ENCODE results near the gene NFIC.

NFIC gene

GRCh38 chr19:3323026-3323425 is 43.4 kb upstream of the NFIC start:
- no peak for DNase-seq
- H3F3A ChIP-seq (ENCODE audit: insufficient read depth, low read length), result no peaks in the 10 kb centered on the region
- H3K4me2 ChIP-seq (ENCODE audit: low read depth, low read length), result no peak overlapping the region
- no peak overlapping the region for H3K9ac ChIP-seq (ENCODE audit: low read length)
- no peaks in the 10 kb centered on the region for H3K9me2 ChIP-seq (replicated peaks; ENCODE audit: insufficient read depth, low read length)
- H3K4me3 ChIP-seq (ENCODE audit: low read length), result no peak overlapping the region
- H3K79me2 ChIP-seq (ENCODE audit: low read length), result no peaks in the 10 kb centered on the region
- no peak overlapping the region for H3K27ac ChIP-seq (ENCODE audit: low read length)
- no peak for TF ChIP-seq EZH2 (optimal IDR thresholded peaks at IDR 0.05; ENCODE audit: low read depth, low read length)
- TF ChIP-seq EZH2phosphoT487 (IDR thresholded peaks at IDR 0.05; ENCODE audit: low read length), result no peak
- TF ChIP-seq CTCF (IDR thresholded peaks at IDR 0.05; ENCODE audit: low read length), result no peak
- H3K4me1 ChIP-seq (ENCODE audit: low read length), result no peaks in the 10 kb centered on the region
- H3K36me3 ChIP-seq (replicated peaks; ENCODE audit: insufficient read depth, low read length), result no peaks in the 10 kb centered on the region
- H4K20me1 ChIP-seq (ENCODE audit: insufficient read depth, low read length), result no peaks in the 10 kb centered on the region
- peaks cover 65% of the 10 kb centered on the region for H3K27me3 ChIP-seq (replicated peaks; ENCODE audit: insufficient read depth, low read length)
- no peaks in the 10 kb centered on the region for H3K9me3 ChIP-seq (replicated peaks; ENCODE audit: insufficient read depth, low read length)
- no peak overlapping the region for H2AFZ ChIP-seq (ENCODE audit: low read length)

- Histone ChIP-seq H3K4me1 (ENCODE audit: low read length) (no peaks in the 10 kb centered on the region), H3K27ac (ENCODE audit: low read length) (no peak overlapping the region), H3K9me3 (replicated peaks; ENCODE audit: insufficient read depth, low read length) (no peaks in the 10 kb centered on the region), H3K79me2 (ENCODE audit: low read length) (no peaks in the 10 kb centered on the region), H3F3A (ENCODE audit: insufficient read depth, low read length) (no peaks in the 10 kb centered on the region), H3K9me2 (replicated peaks; ENCODE audit: insufficient read depth, low read length) (no peaks in the 10 kb centered on the region), H3K9ac (ENCODE audit: low read length) (no peak overlapping the region), H2AFZ (ENCODE audit: low read length) (no peak overlapping the region), H4K20me1 (ENCODE audit: insufficient read depth, low read length) (no peaks in the 10 kb centered on the region), H3K36me3 (replicated peaks; ENCODE audit: insufficient read depth, low read length) (no peaks in the 10 kb centered on the region), H3K27me3 (replicated peaks; ENCODE audit: insufficient read depth, low read length) (peaks cover 65% of the 10 kb centered on the region), H3K4me2 (ENCODE audit: low read depth, low read length) (no peak overlapping the region), H3K4me3 (ENCODE audit: low read length) (no peak overlapping the region)
- TF ChIP-seq EZH2 (optimal IDR thresholded peaks at IDR 0.05; ENCODE audit: low read depth, low read length), result no peak
- TF ChIP-seq CTCF (IDR thresholded peaks at IDR 0.05; ENCODE audit: low read length), result no peak
- TF ChIP-seq EZH2phosphoT487 (IDR thresholded peaks at IDR 0.05; ENCODE audit: low read length), result no peak
- no peak for DNase-seq
These were observed 42.7 kb upstream of the NFIC start for GRCh38 chr19:3323658-3324057.

- no peaks in the 10 kb centered on the region for H3K9me2 ChIP-seq (replicated peaks; ENCODE audit: insufficient read depth, low read length)
- no peaks in the 10 kb centered on the region for H3K4me1 ChIP-seq (ENCODE audit: low read length)
- H3K79me2 ChIP-seq (ENCODE audit: low read length), result no peaks in the 10 kb centered on the region
- H3K4me3 ChIP-seq (ENCODE audit: low read length), result no peak overlapping the region
- no peak for TF ChIP-seq EZH2 (optimal IDR thresholded peaks at IDR 0.05; ENCODE audit: low read depth, low read length)
- TF ChIP-seq EZH2phosphoT487 (IDR thresholded peaks at IDR 0.05; ENCODE audit: low read length), result no peak
- TF ChIP-seq CTCF (IDR thresholded peaks at IDR 0.05; ENCODE audit: low read length), result peak; percentile 92
- no peak overlapping the region for H3K9ac ChIP-seq (ENCODE audit: low read length)
- H3K36me3 ChIP-seq (replicated peaks; ENCODE audit: insufficient read depth, low read length), result no peaks in the 10 kb centered on the region
- H3K27me3 ChIP-seq (replicated peaks; ENCODE audit: insufficient read depth, low read length), result peaks cover 66% of the 10 kb centered on the region
- DNase-seq, result peak; percentile 44
- H3K4me2 ChIP-seq (ENCODE audit: low read depth, low read length), result no peak overlapping the region
- H3F3A ChIP-seq (ENCODE audit: insufficient read depth, low read length), result no peaks in the 10 kb centered on the region
- H3K9me3 ChIP-seq (replicated peaks; ENCODE audit: insufficient read depth, low read length), result no peaks in the 10 kb centered on the region
- H4K20me1 ChIP-seq (ENCODE audit: insufficient read depth, low read length), result no peaks in the 10 kb centered on the region
- H3K27ac ChIP-seq (ENCODE audit: low read length), result no peak overlapping the region
- no peak overlapping the region for H2AFZ ChIP-seq (ENCODE audit: low read length)
These were observed 42.0 kb upstream of the NFIC start for GRCh38 chr19:3324405-3324856.

All from MM.1S (cell line).